Spleen (tissue), 11 donors: ENCODE results near the gene IL18. TPM values are rescaled to one million over a fixed set of nuclear protein-coding genes. Genes with fewer than 3 reads are reported as not detected.

Experiments
- DNase-seq: peaks from one replicate; pipeline ENCODE4 v3.0.0-alpha.2; 2020
- H3K27ac ChIP-seq, 8 donors: fragments of 200-600 bp; sonication (generic) in 7 of 8; 1 replicate in 4 of 8; 2 replicates in 4 of 8; pipeline versions ENCODE4 v1.5.0 to v1.8.0; 2016 to 2021; ENCODE audit warnings: inconsistent platforms in 4 of 8, mild to moderate bottlenecking in 4 of 8, moderate library complexity in 1 of 8
- H3K27me3 ChIP-seq, 7 donors: fragments of 200-600 bp; sonication (generic) in 6 of 7; replicated peaks in 1 of 7; 1 replicate in 4 of 7; 2 replicates in 3 of 7; pipeline versions ENCODE4 v1.5.0 to v1.8.0; 2016 to 2021; ENCODE audit warnings: inconsistent platforms in 3 of 7, mild to moderate bottlenecking in 1 of 7
- H3K36me3 ChIP-seq, 6 donors: fragments of 200-600 bp; sonication (generic) in 5 of 6; 1 replicate in 4 of 6; 2 replicates in 2 of 6; pipeline versions ENCODE4 v1.5.0 to v1.8.0; 2016 to 2021; ENCODE audit warnings: inconsistent platforms in 2 of 6
- H3K4me1 ChIP-seq, 6 donors: fragments of 200-600 bp; sonication (generic) in 5 of 6; 1 replicate in 3 of 6; 2 replicates in 3 of 6; pipeline versions ENCODE4 v1.5.0 to v1.8.0; 2016 to 2021; ENCODE audit warnings: inconsistent platforms in 3 of 6
- H3K4me3 ChIP-seq, 8 donors: fragments of 200-600 bp; sonication (generic) in 7 of 8; 1 replicate in 4 of 8; 2 replicates in 4 of 8; pipeline versions ENCODE4 v1.5.0 to v1.8.0; 2016 to 2021; ENCODE audit warnings: inconsistent platforms in 4 of 8, mild to moderate bottlenecking in 4 of 8, moderate library complexity in 2 of 8
- H3K9me3 ChIP-seq, 8 donors: fragments of 200-600 bp; sonication (generic) in 7 of 8; 1 replicate in 4 of 8; 2 replicates in 4 of 8; pipeline versions ENCODE4 v1.5.0 to v1.8.0; 2016 to 2021; ENCODE audit warnings: inconsistent platforms in 4 of 8
- CTCF ChIP-seq, 11 experiments: fragments of 200-600 bp in 7 of 11; fragments of 450-650 bp in 4 of 11; sonication (generic) in 4 of 11; IDR thresholded peaks in 8 of 11; conservative IDR thresholded peaks in 3 of 11; 1 replicate in 7 of 11; 2 replicates in 4 of 11; pipeline versions ENCODE4 v1.4.0 to v1.8.0; 2016 to 2021; ENCODE audit warnings: antibody characterized with exemption in 11 of 11, inconsistent platforms in 4 of 11, mild to moderate bottlenecking in 1 of 11
- POLR2A ChIP-seq, 3 donors: fragments of 450-650 bp; IDR thresholded peaks; one replicate each; pipeline ENCODE4 v1.5.1; 2017; ENCODE audit warnings: antibody characterized with exemption in 3 of 3, mild to moderate bottlenecking in 1 of 3
- POLR2AphosphoS5 ChIP-seq, 3 donors: sonication (generic); formaldehyde crosslinking; IDR thresholded peaks; one replicate each; pipeline ENCODE4 v1.5.1; 2017; ENCODE audit warnings: antibody characterized with exemption in 3 of 3
- WGBS, 5 donors: extraction: QIAGEN DNeasy Blood & Tissue Kit in 3 of 5; methylation state at CpG; one replicate each; pipeline versions ENCODE4 v1.1.5 to v1.1.7; 2013 to 2018; 5-methylcytosine and 5-hydroxymethylcytosine counted together
- intact Hi-C: fragments of 100-400 bp; cut with DNase I; formaldehyde crosslinking; loops from one replicate; pipeline ENCODE4 v1.15.0; 2023; ENCODE audit warnings: low total_unique reads
- polyA plus RNA-seq, 3 donors: library from polyadenylated mRNA; stranded (reverse); fragments of 200-250 nt; gene quantifications; one replicate each; pipeline ENCODE4 v1.2.1, GENCODE V29; 2013
- total RNA-seq, 7 donors: library from RNA; depleted of rRNA in 3 of 7; stranded (reverse); fragments of >200 nt in 3 of 7; fragmentation: NEBNext Ultra II Directional in 4 of 7; extraction: Animal tissue kit (Norgen Biotek cat#: 25700) in 4 of 7; gene quantifications; one replicate each; pipeline versions ENCODE4 v1.1.0 to v1.2.1, GENCODE V29; 2016 to 2021
- donor health status: healthy with polysubstance abuse.
- donor health status: DM: no; HTN: no; CAD: no; lungs with moderate emphysema.
- donor health status: DM: no; HTN: no; CAD: no.
- donor health status: Bipolar disorder and iron deficiency.
- donor health status: healthy.
- donor health status: DM: no; HTN: no; CAD: no.
- donor health status: DM: yes; HTN: yes; CAD: no.

The IL18 gene
- total and polyA plus RNA-seq, 10 donors, result 38.5 to 83.5 (median 62.5) TPM

- TF ChIP-seq CTCF (IDR thresholded peaks at IDR 0.05 in 8 of 11, conservative IDR thresholded peaks at IDR 0.05 in 3 of 11), result no peak
- no peak for TF ChIP-seq POLR2AphosphoS5 (IDR thresholded peaks at IDR 0.05)
- TF ChIP-seq POLR2A (IDR thresholded peaks at IDR 0.05), result no peak
- H3K36me3 ChIP-seq, result no peaks in the 10 kb centered on the region
- H3K4me1 ChIP-seq, result peaks cover 0 to 4% (median 0%) of the 10 kb centered on the region in 6 donors
- H3K9me3 ChIP-seq, result no peaks in the 10 kb centered on the region
- no peak overlapping the region for H3K27ac ChIP-seq
- WGBS, 5 donors, result 82 to 94% (median 87%) methylated on average over 3 to 4 of the region's 4 CpGs
- H3K4me3 ChIP-seq, result no peak overlapping the region
- H3K27me3 ChIP-seq, result no peaks in the 10 kb centered on the region
- intact Hi-C loops, result no loop called here
- no peak for DNase-seq
These were observed 29.4 kb downstream of the IL18 start for GRCh38 chr11:112134473-112134872.

- Histone ChIP-seq H3K27ac (peak overlapping the region in 2 of 8 donors; percentile 1 to 19), H3K27me3 (no peaks in the 10 kb centered on the region), H3K4me3 (no peak overlapping the region), H3K4me1 (peaks cover 0 to 7% (median 4%) of the 10 kb centered on the region in 6 donors), H3K36me3 (no peaks in the 10 kb centered on the region), H3K9me3 (no peaks in the 10 kb centered on the region)
- no peak for TF ChIP-seq CTCF (IDR thresholded peaks at IDR 0.05 in 8 of 11, conservative IDR thresholded peaks at IDR 0.05 in 3 of 11)
- no peak for TF ChIP-seq POLR2A (IDR thresholded peaks at IDR 0.05)
- no peak for TF ChIP-seq POLR2AphosphoS5 (IDR thresholded peaks at IDR 0.05)
- intact Hi-C loops, result no loop called here
- no peak for DNase-seq
- WGBS, 5 donors, result 47 to 64% (median 56%) methylated on average over 2 of the region's 2 CpGs
These were observed 31.2 kb downstream of the IL18 start for GRCh38 chr11:112132737-112133136.

GRCh38 chr11:112129656-112130055 is 34.2 kb downstream of the IL18 start:
- Histone ChIP-seq H3K4me3 (no peak overlapping the region), H3K36me3 (no peaks in the 10 kb centered on the region), H3K27me3 (no peaks in the 10 kb centered on the region), H3K4me1 (peaks cover 0 to 7% (median 4%) of the 10 kb centered on the region in 6 donors), H3K27ac (peak overlapping the region in 2 of 8 donors; percentile 15 to 37), H3K9me3 (no peaks in the 10 kb centered on the region)
- no peak for DNase-seq
- WGBS, 5 donors, result 40 to 69% (median 62%) methylated on average over 5 of the region's 5 CpGs
- TF ChIP-seq POLR2AphosphoS5 (IDR thresholded peaks at IDR 0.05) (no peak), POLR2A (IDR thresholded peaks at IDR 0.05) (no peak), CTCF (IDR thresholded peaks at IDR 0.05 in 8 of 11, conservative IDR thresholded peaks at IDR 0.05 in 3 of 11) (no peak)
- intact Hi-C loops, result no loop called here

- 52 to 64% (median 62%) methylated on average over 3 of the region's 3 CpGs for WGBS, 5 donors
- no peak overlapping the region for H3K4me3 ChIP-seq
- peaks cover 0 to 7% (median 4%) of the 10 kb centered on the region in 6 donors for H3K4me1 ChIP-seq
- DNase-seq, result no peak
- peak overlapping the region in 2 of 8 donors; percentile 23 to 37 for H3K27ac ChIP-seq
- no peaks in the 10 kb centered on the region for H3K27me3 ChIP-seq
- H3K36me3 ChIP-seq, result no peaks in the 10 kb centered on the region
- TF ChIP-seq POLR2AphosphoS5 (IDR thresholded peaks at IDR 0.05) (no peak), POLR2A (IDR thresholded peaks at IDR 0.05) (no peak), CTCF (IDR thresholded peaks at IDR 0.05 in 8 of 11, conservative IDR thresholded peaks at IDR 0.05 in 3 of 11) (no peak)
- H3K9me3 ChIP-seq, result no peaks in the 10 kb centered on the region
- intact Hi-C loops, result no loop called here
These were observed 35.3 kb downstream of the IL18 start for GRCh38 chr11:112128483-112129121.
